ENCODE data around the gene CD209. TPM values are rescaled to one million over a fixed set of nuclear protein-coding genes. Genes with fewer than 3 reads are reported as not detected.
A peak's percentile ranks its signal among the peaks of the same experiment; 100 is the strongest.
"Not testable (repeated sequence)": the region's sequence is repeated elsewhere in the genome, so short reads cannot be mapped to it uniquely, and the experiment has no call there.

The CD209 gene, protein sequence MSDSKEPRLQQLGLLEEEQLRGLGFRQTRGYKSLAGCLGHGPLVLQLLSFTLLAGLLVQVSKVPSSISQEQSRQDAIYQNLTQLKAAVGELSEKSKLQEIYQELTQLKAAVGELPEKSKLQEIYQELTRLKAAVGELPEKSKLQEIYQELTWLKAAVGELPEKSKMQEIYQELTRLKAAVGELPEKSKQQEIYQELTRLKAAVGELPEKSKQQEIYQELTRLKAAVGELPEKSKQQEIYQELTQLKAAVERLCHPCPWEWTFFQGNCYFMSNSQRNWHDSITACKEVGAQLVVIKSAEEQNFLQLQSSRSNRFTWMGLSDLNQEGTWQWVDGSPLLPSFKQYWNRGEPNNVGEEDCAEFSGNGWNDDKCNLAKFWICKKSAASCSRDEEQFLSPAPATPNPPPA
- 6.2 TPM for total RNA-seq
- polyA plus RNA-seq, result 5.3 TPM

DNA sequence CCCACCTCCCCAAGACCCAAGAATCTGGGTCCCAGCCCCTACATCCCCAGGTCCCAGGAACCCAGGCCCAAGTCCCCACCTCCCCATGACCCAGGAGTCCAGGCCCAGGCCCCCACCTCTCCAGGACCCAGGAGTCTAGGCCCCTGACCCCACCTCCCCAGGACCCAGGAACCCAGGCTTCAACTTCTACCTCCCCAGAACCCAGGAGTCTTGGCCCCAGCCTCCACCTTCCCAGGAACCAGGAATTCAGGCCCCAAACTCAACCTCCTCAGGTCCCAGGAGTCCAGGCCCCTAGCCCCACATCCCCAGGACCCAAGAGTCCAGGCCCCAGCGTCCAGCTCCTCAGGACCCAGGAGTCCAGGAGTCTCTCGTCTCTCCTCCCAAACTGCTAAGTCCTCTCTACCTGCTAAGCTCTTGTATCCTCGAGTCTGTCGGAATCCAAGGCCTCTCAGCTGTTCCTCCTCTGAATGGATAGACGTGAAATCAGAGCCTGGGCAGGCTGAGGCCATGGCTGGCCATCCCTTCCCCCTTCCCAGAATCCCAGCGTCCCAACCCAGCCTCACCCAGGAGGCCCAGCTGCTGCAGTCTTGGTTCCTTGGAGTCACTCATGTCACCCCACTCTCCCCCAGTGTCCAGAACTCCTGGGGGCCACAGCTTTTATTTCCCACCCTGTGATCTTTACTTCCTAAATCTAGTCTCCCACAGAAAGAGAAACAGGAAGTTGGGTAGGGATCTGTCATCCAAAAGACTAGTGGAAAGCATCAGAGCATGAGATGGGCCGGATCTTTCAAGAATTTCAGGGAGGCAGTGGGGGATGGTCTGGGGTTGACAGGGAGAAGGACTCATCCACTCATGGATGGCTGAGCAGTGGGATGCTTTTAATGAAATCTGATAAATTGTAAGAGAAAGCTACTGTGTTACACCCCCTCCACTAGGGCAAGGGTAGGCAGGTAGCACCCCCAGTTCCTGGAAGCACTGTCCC, at the start of gene CD209:
TSS of gene CD209 (minus strand) at position 632 of the 982 bp plus-strand sequence. CDS start at position 609, 23 bp downstream.
- DNase-seq (ENCODE audit: extremely low spot score), result no peak
- no peak within 1 kb of the TSS for H3K4me3 ChIP-seq (ENCODE audit: low read depth, low read length)
- H3K27ac ChIP-seq (ENCODE audit: low read depth), result no peak within 1 kb of the TSS
- WGBS, result 50% methylated on average over 7 of the region's 7 CpGs
- H3K36me3 ChIP-seq (ENCODE audit: insufficient read depth), result no peaks in the 10 kb centered on the region
- no peaks in the 10 kb centered on the region for H3K4me1 ChIP-seq (ENCODE audit: insufficient read depth)

DNA sequence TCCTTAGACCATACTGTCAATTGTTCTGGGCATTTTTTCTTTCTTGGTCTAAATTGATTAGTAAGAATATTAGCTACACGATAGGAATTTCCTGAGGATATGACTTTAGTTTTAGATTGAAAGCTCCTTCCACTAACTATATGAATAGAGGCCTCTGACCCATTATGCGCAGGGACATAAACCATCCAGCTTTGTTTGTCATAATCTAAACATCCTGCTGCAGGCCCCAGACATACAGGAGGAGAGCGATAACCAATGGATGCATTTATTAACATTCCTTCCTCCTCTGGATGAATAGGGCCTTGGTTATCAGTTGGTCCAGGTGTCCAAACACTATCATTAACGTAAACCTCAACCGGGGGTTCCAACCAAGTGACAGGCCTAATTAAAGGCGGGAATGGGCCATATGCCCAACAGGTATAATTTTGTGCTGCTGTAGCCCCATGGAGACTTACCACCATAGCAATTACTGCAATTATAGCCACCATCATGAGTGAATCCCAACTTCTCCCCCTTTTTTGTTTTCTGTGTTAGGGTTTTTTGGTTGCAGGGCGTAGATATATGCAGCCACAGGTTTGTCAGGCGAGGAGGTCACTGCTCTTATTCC, 48.3 kb upstream of the CD209 start:
- no peak for DNase-seq (ENCODE audit: extremely low spot score)
- Histone ChIP-seq H3K27ac (ENCODE audit: low read depth) (no peak overlapping the region), H3K36me3 (ENCODE audit: insufficient read depth) (no peaks in the 10 kb centered on the region), H3K4me3 (ENCODE audit: low read depth, low read length) (no peak overlapping the region), H3K4me1 (ENCODE audit: insufficient read depth) (no peaks in the 10 kb centered on the region)
- WGBS, result 43% methylated on average over 8 of the region's 8 CpGs

DNA sequence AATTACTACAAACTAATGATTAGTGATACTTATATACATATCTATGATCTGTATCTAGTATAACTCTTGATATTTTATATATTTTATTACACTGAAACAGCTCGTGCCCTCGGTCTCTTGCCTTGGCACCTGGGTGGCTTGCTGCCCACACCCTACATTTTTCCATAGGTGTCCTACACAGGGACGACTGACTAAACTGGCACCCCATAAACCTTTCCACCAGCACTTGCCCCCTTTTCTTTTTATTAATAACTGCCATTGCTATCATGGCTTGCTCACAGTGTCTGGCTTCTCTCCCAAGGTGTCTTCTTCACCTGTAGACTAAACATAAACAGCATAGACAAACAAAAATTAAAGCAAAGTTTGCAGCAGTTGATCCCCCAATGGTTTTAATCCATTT, 46.2 kb upstream of the CD209 start:
- no peak for DNase-seq (ENCODE audit: extremely low spot score)
- no peaks in the 10 kb centered on the region for H3K36me3 ChIP-seq (ENCODE audit: insufficient read depth)
- 83% methylated on average over 3 of the region's 3 CpGs for WGBS
- H3K4me3 ChIP-seq (ENCODE audit: low read depth, low read length), result no peak overlapping the region
- no peak overlapping the region for H3K27ac ChIP-seq (ENCODE audit: low read depth)
- no peaks in the 10 kb centered on the region for H3K4me1 ChIP-seq (ENCODE audit: insufficient read depth)

DNA sequence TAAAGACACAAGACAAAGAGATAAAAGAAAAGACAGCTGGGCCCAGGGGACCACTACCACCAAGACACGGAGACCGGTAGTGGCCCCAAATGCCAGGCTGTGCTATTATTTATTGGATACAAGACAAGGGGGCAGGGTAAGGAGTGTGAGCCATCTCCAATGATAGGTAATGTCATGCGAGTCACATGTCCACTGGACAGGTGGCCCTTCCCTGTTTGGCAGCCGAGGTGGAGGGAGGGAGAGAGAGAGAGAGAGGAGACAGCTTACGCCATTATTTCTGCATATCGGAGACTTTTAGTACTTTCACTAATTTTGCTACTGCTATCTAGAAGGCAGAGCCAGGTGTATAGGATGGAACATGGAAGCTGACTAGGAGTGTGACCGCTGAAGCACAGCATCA, 45.4 kb upstream of the CD209 start:
- DNase-seq (ENCODE audit: extremely low spot score); H3K4me3 ChIP-seq (ENCODE audit: low read depth, low read length); H3K27ac ChIP-seq (ENCODE audit: low read depth); H3K36me3 ChIP-seq (ENCODE audit: insufficient read depth); H3K4me1 ChIP-seq (ENCODE audit: insufficient read depth): not testable (repeated sequence)
- 60% methylated on average over 7 of the region's 7 CpGs for WGBS

DNA sequence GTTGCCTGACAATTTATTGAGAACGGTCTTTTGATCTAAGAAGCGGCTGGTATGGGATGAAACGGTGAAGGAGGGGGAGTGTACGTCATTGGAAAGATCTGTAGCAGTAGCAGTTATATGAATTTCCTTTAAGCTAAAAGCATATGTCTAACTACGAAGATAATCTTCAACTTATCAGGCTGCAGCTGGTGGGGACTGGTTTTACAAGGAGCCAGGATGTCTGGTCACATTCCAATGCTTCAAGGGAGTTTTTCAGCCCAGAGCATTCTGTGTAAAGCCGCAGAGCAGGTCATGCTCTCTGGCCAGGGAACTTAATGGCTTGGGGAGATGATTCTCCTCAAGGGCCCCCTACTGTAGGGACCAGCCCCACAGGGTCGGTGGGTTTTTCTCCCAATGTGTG, 44.9 kb upstream of the CD209 start:
- WGBS, result 15% methylated on average over 7 of the region's 7 CpGs
- Histone ChIP-seq H3K4me1 (ENCODE audit: insufficient read depth) (no peaks in the 10 kb centered on the region), H3K27ac (ENCODE audit: low read depth) (no peak overlapping the region), H3K4me3 (ENCODE audit: low read depth, low read length) (no peak overlapping the region), H3K36me3 (ENCODE audit: insufficient read depth) (no peaks in the 10 kb centered on the region)
- DNase-seq (ENCODE audit: extremely low spot score), result peak; percentile 29

DNA sequence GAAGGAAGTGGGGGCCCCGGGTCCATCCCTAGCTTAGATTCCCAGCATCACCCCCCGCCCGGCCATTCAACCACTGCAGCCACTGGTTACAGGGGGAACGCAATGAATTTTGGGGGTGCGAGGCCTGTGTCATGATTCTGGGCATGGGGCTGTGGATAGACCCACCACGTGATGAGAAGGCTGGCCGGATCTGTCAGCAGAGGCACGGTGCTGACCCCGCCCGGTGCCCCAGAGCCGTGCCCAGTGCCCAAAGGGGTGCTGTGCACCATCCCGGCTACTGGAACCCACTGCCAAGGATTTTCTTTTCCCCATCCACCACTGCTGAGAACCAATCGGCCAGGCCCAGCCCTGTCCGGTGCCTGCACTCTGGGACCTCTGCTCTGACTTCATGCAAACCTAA, 43.1 kb upstream of the CD209 start:
- no peak overlapping the region for H3K4me3 ChIP-seq (ENCODE audit: low read depth, low read length)
- 85% methylated on average over 14 of the region's 14 CpGs for WGBS
- no peak for DNase-seq (ENCODE audit: extremely low spot score)
- no peaks in the 10 kb centered on the region for H3K36me3 ChIP-seq (ENCODE audit: insufficient read depth)
- no peak overlapping the region for H3K27ac ChIP-seq (ENCODE audit: low read depth)
- H3K4me1 ChIP-seq (ENCODE audit: insufficient read depth), result no peaks in the 10 kb centered on the region

DNA sequence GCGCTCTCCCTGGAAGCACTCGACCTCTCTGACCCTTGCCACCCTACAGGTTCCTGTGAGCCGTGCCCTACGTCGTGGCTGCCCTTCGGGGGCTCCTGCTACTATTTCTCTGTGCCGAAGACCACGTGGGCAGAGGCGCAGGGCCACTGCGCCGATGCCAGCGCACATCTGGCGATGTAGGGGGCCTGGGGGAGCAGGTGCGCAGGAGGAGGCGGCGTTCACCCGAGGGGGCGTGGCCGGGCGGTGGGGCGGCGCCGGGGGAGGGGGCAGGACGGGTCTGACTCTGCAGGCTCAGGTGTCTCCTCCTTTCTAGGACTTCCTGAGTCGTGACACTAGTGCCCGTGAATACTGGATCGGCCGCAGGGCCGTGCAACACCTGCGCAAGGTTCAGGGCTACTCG, 42.1 kb upstream of the CD209 start:
- Histone ChIP-seq H3K36me3 (ENCODE audit: insufficient read depth) (no peaks in the 10 kb centered on the region), H3K4me1 (ENCODE audit: insufficient read depth) (no peaks in the 10 kb centered on the region), H3K27ac (ENCODE audit: low read depth) (no peak overlapping the region), H3K4me3 (ENCODE audit: low read depth, low read length) (no peak overlapping the region)
- DNase-seq (ENCODE audit: extremely low spot score), result no peak
- 6% methylated on average over 31 of the region's 31 CpGs for WGBS

DNA sequence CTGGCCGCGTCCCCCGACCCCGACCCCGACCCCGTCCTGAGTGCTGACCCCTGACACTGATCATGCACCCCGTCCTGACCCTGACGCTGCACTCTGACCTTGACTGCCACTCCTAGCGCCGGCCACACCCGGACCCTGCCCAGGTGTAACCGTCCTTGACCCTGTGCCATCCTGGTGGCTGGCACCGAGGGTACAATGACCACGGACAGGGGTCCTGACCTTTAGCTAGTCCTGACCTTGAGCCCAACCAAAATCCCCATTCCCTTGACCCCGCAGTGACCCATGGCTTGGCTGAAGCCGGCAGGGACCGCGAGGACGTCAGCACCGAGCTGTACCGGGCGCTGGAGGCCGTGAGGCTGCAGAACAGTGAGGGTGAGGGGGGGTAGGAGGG, 41.6 kb upstream of the CD209 start:
- H3K4me3 ChIP-seq (ENCODE audit: low read depth, low read length), result no peak overlapping the region

DNA sequence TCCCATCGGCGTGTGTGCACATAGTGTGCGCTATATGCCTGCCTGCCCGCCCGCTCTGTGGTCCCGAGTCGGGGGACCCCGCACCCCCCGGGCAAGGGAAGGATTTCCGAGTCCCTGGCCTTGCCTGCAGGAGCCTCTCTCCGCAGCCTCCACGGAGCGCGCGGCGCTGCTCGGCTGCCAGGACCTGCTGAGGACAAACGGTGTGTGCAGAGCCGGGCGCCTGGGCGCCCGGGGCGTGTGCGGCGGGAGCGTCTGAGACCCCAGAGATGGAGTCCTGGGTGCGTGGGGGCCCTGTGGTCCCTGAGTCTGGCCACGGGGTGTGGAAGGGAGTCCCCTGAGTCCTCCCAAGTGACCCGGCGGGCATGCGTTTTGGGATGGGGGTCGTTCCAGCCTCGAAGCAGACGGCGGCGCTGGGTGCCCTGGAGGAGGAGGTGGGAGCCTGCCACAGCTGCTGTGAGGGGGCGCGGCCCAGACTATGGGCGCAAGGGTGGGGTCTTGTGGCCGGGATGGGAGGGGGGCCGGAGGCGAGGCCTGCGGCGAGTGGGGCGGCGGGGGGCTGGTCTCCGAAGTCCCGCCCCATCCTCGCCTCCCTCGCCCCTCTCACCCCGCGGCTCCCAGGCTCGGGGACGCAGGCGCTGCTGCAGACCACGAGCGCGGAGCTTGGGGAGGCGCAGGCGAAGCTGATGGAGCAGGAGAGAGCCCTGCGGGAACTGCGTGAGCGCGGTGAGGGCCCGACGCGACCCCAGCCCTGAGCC, 41.0 kb upstream of the CD209 start:
- H3K4me1 ChIP-seq (ENCODE audit: insufficient read depth), result no peaks in the 10 kb centered on the region
- 2% methylated on average over 67 of the region's 67 CpGs for WGBS
- no peak for DNase-seq (ENCODE audit: extremely low spot score)
- no peak overlapping the region for H3K27ac ChIP-seq (ENCODE audit: low read depth)
- H3K4me3 ChIP-seq (ENCODE audit: low read depth, low read length), result no peak overlapping the region
- no peaks in the 10 kb centered on the region for H3K36me3 ChIP-seq (ENCODE audit: insufficient read depth)

More for the DNA sequence above, 41.6 kb upstream of the CD209 start:
- Histone ChIP-seq H3K27ac (ENCODE audit: low read depth) (no peak overlapping the region), H3K4me1 (ENCODE audit: insufficient read depth) (no peaks in the 10 kb centered on the region), H3K36me3 (ENCODE audit: insufficient read depth) (no peaks in the 10 kb centered on the region)
- DNase-seq (ENCODE audit: extremely low spot score), result no peak
- WGBS, result 1% methylated on average over 23 of the region's 23 CpGs

DNA sequence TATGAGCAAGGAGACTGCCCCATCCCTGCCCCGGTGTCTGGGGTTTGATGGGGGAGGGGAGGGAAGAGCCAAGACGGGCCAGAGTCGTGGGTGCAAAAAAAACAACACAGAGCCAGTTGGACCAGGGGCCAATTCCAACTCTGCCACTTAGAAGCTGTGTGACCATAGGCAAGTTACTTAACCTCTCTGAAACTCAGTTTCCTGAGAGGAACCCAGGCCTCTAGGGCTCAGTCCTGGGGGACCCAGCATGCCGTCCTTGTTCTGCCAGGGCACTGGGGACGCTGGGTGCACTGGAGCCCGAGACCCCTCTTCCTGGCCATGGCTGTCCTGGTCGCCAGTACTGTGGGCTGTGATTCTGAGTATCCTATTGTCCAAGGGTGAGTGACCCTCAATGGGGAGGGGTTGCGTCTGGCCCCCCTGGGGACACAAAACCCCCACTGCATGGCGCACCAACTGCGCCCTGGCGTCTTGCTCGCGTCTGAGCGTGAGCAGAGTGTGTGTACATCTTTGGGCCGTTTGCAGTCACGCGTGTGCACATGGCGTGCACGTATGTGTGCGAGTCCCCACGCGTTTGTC, 40.4 kb upstream of the CD209 start:
- Histone ChIP-seq H3K27ac (ENCODE audit: low read depth) (no peak overlapping the region), H3K36me3 (ENCODE audit: insufficient read depth) (no peaks in the 10 kb centered on the region), H3K4me1 (ENCODE audit: insufficient read depth) (no peaks in the 10 kb centered on the region), H3K4me3 (ENCODE audit: low read depth, low read length) (no peak overlapping the region)
- no peak for DNase-seq (ENCODE audit: extremely low spot score)
- WGBS, result 11% methylated on average over 22 of the region's 22 CpGs

DNA sequence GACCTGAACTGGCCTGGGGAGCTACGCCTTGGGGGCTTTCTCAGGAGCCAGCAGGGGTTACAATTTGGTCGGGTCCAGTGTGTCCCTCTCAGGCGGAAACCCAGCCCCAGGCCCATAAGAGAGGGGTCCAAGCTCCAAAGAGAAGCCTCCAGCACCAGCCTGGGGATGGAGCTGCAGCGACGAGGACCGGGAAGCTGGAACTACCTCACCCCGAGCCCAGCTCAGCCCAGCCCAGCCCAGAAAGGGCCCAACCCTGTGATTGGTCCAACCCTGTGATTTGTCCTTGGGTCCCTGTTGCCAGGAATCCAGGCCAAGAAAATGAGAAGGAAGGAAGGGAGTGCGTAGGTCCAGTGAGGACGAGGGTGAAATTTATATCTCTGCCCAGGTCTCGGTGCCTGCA, 39.8 kb upstream of the CD209 start:
- Histone ChIP-seq H3K36me3 (ENCODE audit: insufficient read depth) (no peaks in the 10 kb centered on the region), H3K27ac (ENCODE audit: low read depth) (no peak overlapping the region), H3K4me1 (ENCODE audit: insufficient read depth) (no peaks in the 10 kb centered on the region), H3K4me3 (ENCODE audit: low read depth, low read length) (no peak overlapping the region)
- WGBS, result 23% methylated on average over 10 of the region's 10 CpGs
- no peak for DNase-seq (ENCODE audit: extremely low spot score)

DNA sequence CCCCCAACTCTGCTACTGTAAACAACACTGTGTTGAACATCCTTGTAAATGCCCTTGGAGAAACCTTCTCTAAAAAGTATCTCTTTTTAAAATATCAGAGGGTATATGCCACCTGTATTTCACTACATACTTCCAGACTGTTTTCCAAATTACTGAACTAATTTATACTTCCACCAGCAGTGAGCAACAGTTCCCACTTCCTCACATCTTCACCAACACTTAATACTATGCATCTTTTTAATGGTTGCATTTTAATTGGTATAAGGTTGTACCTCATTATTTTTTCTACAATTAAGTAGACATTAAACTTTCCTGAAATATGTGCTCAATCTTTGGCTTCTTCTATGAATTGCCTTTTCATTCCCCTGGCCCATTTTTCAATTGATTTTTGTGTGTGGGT, 37.5 kb upstream of the CD209 start:
- H3K36me3 ChIP-seq (ENCODE audit: insufficient read depth), result no peaks in the 10 kb centered on the region
- no peak overlapping the region for H3K4me3 ChIP-seq (ENCODE audit: low read depth, low read length)
- DNase-seq (ENCODE audit: extremely low spot score), result no peak
- H3K4me1 ChIP-seq (ENCODE audit: insufficient read depth), result no peaks in the 10 kb centered on the region
- no peak overlapping the region for H3K27ac ChIP-seq (ENCODE audit: low read depth)

DNA sequence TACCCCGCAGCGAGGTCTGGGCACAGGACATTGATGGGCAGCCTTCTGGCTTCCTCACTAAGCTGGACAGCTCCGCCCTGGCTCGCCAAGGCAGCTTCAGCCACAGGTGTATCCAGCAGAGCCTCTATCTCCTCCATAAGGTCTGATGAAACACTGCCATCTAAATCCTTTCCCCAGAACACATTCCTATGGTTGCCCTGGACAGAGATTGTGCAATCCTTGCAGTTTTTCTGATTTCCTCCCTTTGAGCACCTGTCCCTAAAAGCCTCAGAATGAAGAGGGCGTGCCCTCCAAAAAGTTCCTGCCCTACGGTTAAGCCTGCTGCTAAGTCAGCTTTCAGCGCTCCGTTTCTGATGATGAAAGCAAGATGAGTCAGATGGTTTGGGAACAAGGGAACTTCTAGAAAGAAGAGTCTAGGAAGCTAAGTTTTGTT, 36.7 kb upstream of the CD209 start:
- no peak overlapping the region for H3K4me3 ChIP-seq (ENCODE audit: low read depth, low read length)
- H3K36me3 ChIP-seq (ENCODE audit: insufficient read depth), result no peaks in the 10 kb centered on the region
- DNase-seq (ENCODE audit: extremely low spot score), result no peak
- H3K27ac ChIP-seq (ENCODE audit: low read depth), result no peak overlapping the region
- H3K4me1 ChIP-seq (ENCODE audit: insufficient read depth), result no peaks in the 10 kb centered on the region
- WGBS, result 19% methylated on average over 8 of the region's 8 CpGs

Data from urinary bladder (tissue), 4 donors.